GM23338 (cell line): ENCODE data around the gene ST8SIA6. TPM values are rescaled to one million over a fixed set of nuclear protein-coding genes. Genes with fewer than 3 reads are reported as not detected.

Experiments used
- ATAC-seq: fragments of 200-7000 bp; cut with Tn5 transposase; 3 replicates; pipeline ENCODE4 v1.9.1; 2020
- DNase-seq: peaks from one replicate; pipeline ENCODE4 v3.0.0-alpha.2; 2015; ENCODE audit warnings: low spot score
- H2AFZ ChIP-seq: fragments of 200-600 bp; sonication (generic); 2 replicates; pipeline ENCODE4 v1.8.0; 2016; ENCODE audit warnings: antibody characterized with exemption, mild to moderate bottlenecking, moderate library complexity
- H3F3A ChIP-seq: fragments of 200-600 bp; sonication (generic); replicated peaks from 2 replicates; pipeline ENCODE4 v1.8.0; 2017; ENCODE audit warnings: antibody characterized with exemption, mixed run types, low read depth
- H3K27ac ChIP-seq: fragments of 200-600 bp; sonication (generic); 2 replicates; pipeline ENCODE4 v1.6.1; 2016; ENCODE audit warnings: low read depth
- H3K27me3 ChIP-seq: fragments of 200-600 bp; sonication (generic); 2 replicates; pipeline ENCODE4 v1.8.0; 2016; ENCODE audit warnings: mild to moderate bottlenecking, mixed run types, moderate library complexity; ENCODE audit not compliant: insufficient read depth
- H3K36me3 ChIP-seq: fragments of 200-600 bp; sonication (generic); 2 replicates; pipeline ENCODE4 v1.8.0; 2016; ENCODE audit warnings: mild to moderate bottlenecking; ENCODE audit not compliant: insufficient read depth
- H3K4me1 ChIP-seq: fragments of 200-600 bp; sonication (generic); 2 replicates; pipeline ENCODE4 v1.8.0; 2016; ENCODE audit warnings: mild to moderate bottlenecking, moderate library complexity; ENCODE audit not compliant: insufficient read depth
- H3K4me2 ChIP-seq: fragments of 200-600 bp; sonication (generic); 2 replicates; pipeline ENCODE4 v1.7.1; 2017; ENCODE audit warnings: mixed run types
- H3K4me3 ChIP-seq: fragments of 200-600 bp; sonication (generic); 2 replicates; pipeline ENCODE4 v1.6.1; 2016; ENCODE audit warnings: mixed run types
- H3K79me2 ChIP-seq: fragments of 200-600 bp; sonication (generic); replicated peaks from 2 replicates; pipeline ENCODE4 v1.8.0; 2017; ENCODE audit warnings: mild to moderate bottlenecking; ENCODE audit not compliant: insufficient read depth
- H3K9me2 ChIP-seq: fragments of 200-600 bp; sonication (generic); 2 replicates; pipeline ENCODE4 v1.8.0; 2017; ENCODE audit not compliant: insufficient read depth
- H4K20me1 ChIP-seq: fragments of 200-600 bp; sonication (generic); replicated peaks from 2 replicates; pipeline ENCODE4 v1.8.0; 2017; ENCODE audit warnings: mild to moderate bottlenecking; ENCODE audit not compliant: insufficient read depth
- H3K27ac Mint-ChIP-seq: 2 replicates; pipeline ENCODE4 v1.8.0; 2020; ENCODE audit warnings: inconsistent platforms, mild to moderate bottlenecking, moderate library complexity, mixed read lengths
- H3K27me3 Mint-ChIP-seq: 3 replicates; pipeline ENCODE4 v1.8.0; 2022; ENCODE audit warnings: low read depth, mild to moderate bottlenecking, moderate library complexity, mixed read lengths, inconsistent platforms; ENCODE audit not compliant: insufficient read depth, poor library complexity
- H3K36me3 Mint-ChIP-seq: 3 replicates; pipeline ENCODE4 v1.8.0; 2021; ENCODE audit warnings: low read depth, mild to moderate bottlenecking, inconsistent platforms, moderate library complexity, mixed read lengths
- H3K4me1 Mint-ChIP-seq: 3 replicates; pipeline ENCODE4 v1.8.0; 2020; ENCODE audit warnings: mild to moderate bottlenecking, inconsistent platforms, mixed read lengths
- H3K4me3 Mint-ChIP-seq: 3 replicates; pipeline ENCODE4 v1.8.0; 2021; ENCODE audit warnings: moderate library complexity, mild to moderate bottlenecking, inconsistent platforms, mixed read lengths
- H3K9me3 Mint-ChIP-seq: 3 replicates; pipeline ENCODE4 v1.8.0; 2020; ENCODE audit warnings: moderate library complexity, mild to moderate bottlenecking, inconsistent platforms, mixed read lengths
- CREB1 ChIP-seq: fragments of 250-450 bp; sonication (Bioruptor Pico); IDR thresholded peaks from 2 replicates; pipeline ENCODE4 v1.5.0; 2020; ENCODE audit warnings: low read depth, mild to moderate bottlenecking, moderate library complexity
- EZH2phosphoT487 ChIP-seq: fragments of 200-600 bp; sonication (generic); IDR thresholded peaks from one replicate; pipeline ENCODE4 v1.8.1; 2018; ENCODE audit warnings: antibody characterized with exemption; ENCODE audit not compliant: unreplicated experiment
- JUNB ChIP-seq: IDR thresholded peaks from one replicate; pipeline ENCODE4 v1.6.1; 2016; ENCODE audit warnings: antibody characterized with exemption; ENCODE audit not compliant: unreplicated experiment
- POLR2AphosphoS5 ChIP-seq: IDR thresholded peaks from 2 replicates; pipeline ENCODE4 v1.6.1; 2016; ENCODE audit warnings: antibody characterized with exemption, low read depth
- REST ChIP-seq: IDR thresholded peaks from one replicate; pipeline ENCODE4 v1.6.1; 2018; ENCODE audit warnings: antibody characterized with exemption; ENCODE audit not compliant: unreplicated experiment
- STAT1 ChIP-seq: IDR thresholded peaks from one replicate; pipeline ENCODE4 v1.6.1; 2016; ENCODE audit warnings: antibody characterized with exemption; ENCODE audit not compliant: unreplicated experiment
- ZNF114 ChIP-seq: fragments of 250-450 bp; sonication (Bioruptor Pico); IDR thresholded peaks from 2 replicates; pipeline ENCODE4 v1.5.0; 2020; ENCODE audit warnings: mild to moderate bottlenecking, moderate library complexity
- polyA plus RNA-seq: library from polyadenylated mRNA; unstranded; fragments of >200 nt; fragmentation: Nextera tagmentation; extraction: Ambion mirVana; gene quantifications from 2 replicates; pipeline ENCODE4 v1.2.1, GENCODE V29; 2016
- total RNA-seq: library from RNA; depleted of rRNA; stranded (reverse); fragments of >200 nt; shearing (Covaris generic); gene quantifications from 2 replicates; pipeline ENCODE4 v1.2.3, GENCODE V29; 2014
- TF ChIP-seq, protein P1 (sequence below), 2 experiments: fragments of 200-600 bp in 1 of 2; sonication (generic) in 1 of 2; conservative IDR thresholded peaks; 2 replicates each; pipeline versions ENCODE4 v1.5.1 to v1.6.1; 2016 to 2017; ENCODE audit warnings: antibody characterized with exemption in 2 of 2, low read depth in 2 of 2, mild to moderate bottlenecking in 2 of 2, moderate library complexity in 1 of 2

The ST8SIA6 gene
- total and polyA plus RNA-seq, 2 experiments from 2014 or later, result 1.6 to 2.3 TPM

- Histone ChIP-seq H3K9me2 (no peaks in the 10 kb centered on the region), H3K4me2 (no peak overlapping the region; the same call in 1 of the 2 replicates), H3K27me3 (no peaks in the 10 kb centered on the region), H3K36me3 (no peaks in the 10 kb centered on the region), H3K4me1 (no peaks in the 10 kb centered on the region), H3K79me2 (no peaks in the 10 kb centered on the region), H3K27ac (no peak overlapping the region), H4K20me1 (no peaks in the 10 kb centered on the region), H2AFZ (no peak overlapping the region), H3K4me3 (no peak overlapping the region), H3F3A (no peaks in the 10 kb centered on the region)
- Mint-ChIP-seq H3K4me3 (no peak overlapping the region), H3K9me3 (no peaks in the 10 kb centered on the region; the same call in 2 of the 3 replicates), H3K4me1 (peaks cover 33% of the 10 kb centered on the region), H3K27ac (peak overlapping the region; percentile 22; the same call in 1 of the 2 replicates), H3K36me3 (no peaks in the 10 kb centered on the region), H3K27me3 (peaks cover 4% of the 10 kb centered on the region)
- ATAC-seq (peak; percentile 81), DNase-seq (peak; percentile 18)
- TF ChIP-seq STAT1 (no peak), JUNB (no peak), POLR2AphosphoS5 (no peak), ZNF114 (CRISPR knock-in tag) (no peak), REST (no peak), EZH2phosphoT487 (no peak)
- TF ChIP-seq, protein P1, sequence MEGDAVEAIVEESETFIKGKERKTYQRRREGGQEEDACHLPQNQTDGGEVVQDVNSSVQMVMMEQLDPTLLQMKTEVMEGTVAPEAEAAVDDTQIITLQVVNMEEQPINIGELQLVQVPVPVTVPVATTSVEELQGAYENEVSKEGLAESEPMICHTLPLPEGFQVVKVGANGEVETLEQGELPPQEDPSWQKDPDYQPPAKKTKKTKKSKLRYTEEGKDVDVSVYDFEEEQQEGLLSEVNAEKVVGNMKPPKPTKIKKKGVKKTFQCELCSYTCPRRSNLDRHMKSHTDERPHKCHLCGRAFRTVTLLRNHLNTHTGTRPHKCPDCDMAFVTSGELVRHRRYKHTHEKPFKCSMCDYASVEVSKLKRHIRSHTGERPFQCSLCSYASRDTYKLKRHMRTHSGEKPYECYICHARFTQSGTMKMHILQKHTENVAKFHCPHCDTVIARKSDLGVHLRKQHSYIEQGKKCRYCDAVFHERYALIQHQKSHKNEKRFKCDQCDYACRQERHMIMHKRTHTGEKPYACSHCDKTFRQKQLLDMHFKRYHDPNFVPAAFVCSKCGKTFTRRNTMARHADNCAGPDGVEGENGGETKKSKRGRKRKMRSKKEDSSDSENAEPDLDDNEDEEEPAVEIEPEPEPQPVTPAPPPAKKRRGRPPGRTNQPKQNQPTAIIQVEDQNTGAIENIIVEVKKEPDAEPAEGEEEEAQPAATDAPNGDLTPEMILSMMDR (conservative IDR thresholded peaks at IDR 0.05; ENCODE audit: low read depth in 2 of 2), result no peak
Observed at GRCh38 chr10:17387861-17388503, 66.4 kb downstream of the ST8SIA6 start.

DNA sequence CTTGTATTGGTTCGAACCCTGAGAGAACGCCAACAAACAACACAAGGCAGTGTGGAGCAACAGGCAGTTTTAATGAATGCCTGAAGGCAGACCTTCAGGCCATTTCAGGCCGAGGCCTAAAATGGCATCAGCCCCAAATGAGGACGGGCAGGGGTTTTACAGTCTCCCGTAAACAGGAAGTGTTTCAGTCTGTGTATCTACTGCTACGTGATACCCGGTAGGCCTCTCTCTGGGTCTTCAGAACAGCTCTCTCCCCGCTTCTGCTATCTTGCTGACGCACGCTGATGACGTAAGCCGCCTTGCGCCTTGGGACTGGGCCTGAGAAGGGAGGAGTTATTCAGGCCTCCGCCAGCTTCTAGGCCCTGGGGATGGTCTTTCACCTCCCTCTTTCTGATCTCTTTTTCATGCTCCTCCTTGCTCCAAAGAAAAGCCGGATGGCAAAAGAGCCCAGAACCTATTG lies 67.7 kb downstream of the ST8SIA6 start:
- Mint-ChIP-seq H3K27ac (peak overlapping the region; percentile 83; the same call in 1 of the 2 replicates), H3K9me3 (no peaks in the 10 kb centered on the region), H3K4me1 (peaks cover 33% of the 10 kb centered on the region), H3K4me3 (no peak overlapping the region), H3K27me3 (peaks cover 3% of the 10 kb centered on the region), H3K36me3 (no peaks in the 10 kb centered on the region)
- no peaks in the 10 kb centered on the region for H3F3A ChIP-seq
- no peaks in the 10 kb centered on the region for H3K9me2 ChIP-seq
- no peaks in the 10 kb centered on the region for H3K4me1 ChIP-seq
- H3K4me3 ChIP-seq, result no peak overlapping the region
- no peaks in the 10 kb centered on the region for H3K79me2 ChIP-seq
- no peak overlapping the region for H3K27ac ChIP-seq
- ATAC-seq (no peak; the same call in 2 of the 3 replicates), DNase-seq (peak; percentile 37)
- H2AFZ ChIP-seq, result peak overlapping the region; percentile 69
- TF ChIP-seq STAT1 (no peak), CREB1 (peak; percentile 79)
- no peaks in the 10 kb centered on the region for H4K20me1 ChIP-seq
- H3K4me2 ChIP-seq, result no peak overlapping the region
- H3K27me3 ChIP-seq, result no peaks in the 10 kb centered on the region
- no peaks in the 10 kb centered on the region for H3K36me3 ChIP-seq
